Measurements from ENCODE around the gene SPEM1.

The SPEM1 gene

DNA sequence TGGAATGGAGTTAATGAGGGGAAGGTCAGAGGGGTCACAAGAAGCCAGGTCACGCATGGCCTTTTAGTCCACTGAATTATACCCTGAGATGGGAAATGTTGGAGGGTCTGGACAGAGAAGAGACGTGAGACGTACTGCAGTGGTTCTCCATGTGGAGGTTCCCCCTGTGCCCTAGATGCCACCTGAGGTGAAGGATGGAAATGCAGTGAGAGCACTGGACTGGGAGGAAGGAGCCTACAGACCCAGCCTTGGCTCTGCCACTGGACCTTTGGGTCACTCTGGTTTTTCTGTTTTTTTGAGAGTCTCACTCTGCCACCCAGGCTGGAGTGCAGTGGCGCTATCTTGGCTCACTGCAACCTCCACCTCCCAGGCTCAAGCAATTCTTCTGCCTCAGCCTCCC is 24.0 kb upstream of the SPEM1 start:
- Histone ChIP-seq H4K8ac (ENCODE audit: low read depth, low read length) (no peak overlapping the region), H3K9me3 (ENCODE audit: insufficient read depth, low read depth, low read length) (no peaks in the 10 kb centered on the region), H3K27me3 (ENCODE audit: insufficient read depth, low read length) (no peaks in the 10 kb centered on the region), H3K14ac (ENCODE audit: low read length) (no peak overlapping the region), H3K18ac (ENCODE audit: low read length) (no peak overlapping the region), H3K36me3 (ENCODE audit: control insufficient read depth in 1 of 2, insufficient read depth in 2 of 2, low read length in 2 of 2) (peaks cover 10 to 13% of the 10 kb centered on the region in 2 experiments), H2AFZ (ENCODE audit: insufficient read depth, low read length, poor library complexity) (no peak overlapping the region), H2BK120ac (ENCODE audit: insufficient read depth, low read length, poor library complexity) (no peak overlapping the region), H3K4me3 (ENCODE audit: low read depth, low read length) (peak overlapping the region; percentile 7), H4K91ac (ENCODE audit: low read depth, low read length) (no peak overlapping the region), H3K9ac (ENCODE audit: low read length) (no peak overlapping the region), H3K79me1 (ENCODE audit: low read length) (peaks cover 17% of the 10 kb centered on the region), H3K27ac (ENCODE audit: low read depth, low read length) (no peak overlapping the region), H3K4ac (ENCODE audit: low read depth, low read length) (no peak overlapping the region), H3K4me1 (ENCODE audit: control insufficient read depth in 1 of 2, insufficient read depth in 2 of 2, low read length in 2 of 2) (peaks cover 14 to 18% of the 10 kb centered on the region in 2 experiments), H2AK5ac (ENCODE audit: low read length) (peak overlapping the region; percentile 46), H3K4me2 (ENCODE audit: low read length) (no peak overlapping the region), H3K23ac (ENCODE audit: low read length) (no peak overlapping the region), H2BK5ac (ENCODE audit: low read depth, low read length, poor library complexity) (no peak overlapping the region), H2BK12ac (ENCODE audit: low read length) (no peak overlapping the region), H3K79me2 (ENCODE audit: control insufficient read depth, insufficient read depth, low read length, poor library complexity) (peaks cover 12% of the 10 kb centered on the region), H4K12ac (ENCODE audit: low read depth, low read length) (no peak overlapping the region)
- WGBS (ENCODE audit: extremely low coverage, insufficient coverage, insufficient read length), result no CpG with 5 or more reads among the region's 4 CpGs
- no peak for DNase-seq

DNA sequence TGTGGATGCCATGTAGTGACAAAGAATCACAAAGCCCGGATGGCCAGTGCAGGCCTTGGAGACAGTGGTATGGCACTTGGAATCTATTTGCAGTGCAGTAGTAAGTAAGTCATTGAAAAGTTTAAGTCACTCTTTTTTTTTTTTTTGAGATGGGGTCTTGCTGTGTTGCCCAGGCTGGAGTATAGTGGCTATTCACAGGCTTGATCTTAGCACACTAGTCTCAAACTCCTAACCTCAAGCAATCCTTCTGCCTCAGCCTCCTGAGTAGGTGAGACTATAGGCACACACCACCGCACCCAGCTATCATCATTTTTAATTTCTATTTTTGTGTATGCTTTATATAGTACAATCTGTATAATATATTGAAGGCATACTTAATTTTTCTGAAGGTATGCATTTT is 21.5 kb upstream of the SPEM1 start:
- Histone ChIP-seq H3K27me3 (ENCODE audit: insufficient read depth, low read length) (no peaks in the 10 kb centered on the region), H3K23ac (ENCODE audit: low read length) (no peak overlapping the region), H3K36me3 (ENCODE audit: control insufficient read depth in 1 of 2, insufficient read depth in 2 of 2, low read length in 2 of 2) (no peaks in the 10 kb centered on the region), H4K12ac (ENCODE audit: low read depth, low read length) (no peak overlapping the region), H3K4me3 (ENCODE audit: low read depth, low read length) (no peak overlapping the region), H2BK12ac (ENCODE audit: low read length) (no peak overlapping the region), H4K8ac (ENCODE audit: low read depth, low read length) (no peak overlapping the region), H3K27ac (ENCODE audit: low read depth, low read length) (no peak overlapping the region), H3K9me3 (ENCODE audit: insufficient read depth, low read depth, low read length) (no peaks in the 10 kb centered on the region), H3K18ac (ENCODE audit: low read length) (no peak overlapping the region), H3K79me1 (ENCODE audit: low read length) (peaks cover 19% of the 10 kb centered on the region), H3K79me2 (ENCODE audit: control insufficient read depth, insufficient read depth, low read length, poor library complexity) (peaks cover 9% of the 10 kb centered on the region), H2BK5ac (ENCODE audit: low read depth, low read length, poor library complexity) (no peak overlapping the region), H2BK120ac (ENCODE audit: insufficient read depth, low read length, poor library complexity) (no peak overlapping the region), H4K91ac (ENCODE audit: low read depth, low read length) (no peak overlapping the region), H3K4me2 (ENCODE audit: low read length) (no peak overlapping the region), H3K9ac (ENCODE audit: low read length) (no peak overlapping the region), H3K4me1 (ENCODE audit: control insufficient read depth in 1 of 2, insufficient read depth in 2 of 2, low read length in 2 of 2) (peaks cover 13 to 17% of the 10 kb centered on the region in 2 experiments), H2AFZ (ENCODE audit: insufficient read depth, low read length, poor library complexity) (no peak overlapping the region), H3K14ac (ENCODE audit: low read length) (no peak overlapping the region), H3K4ac (ENCODE audit: low read depth, low read length) (no peak overlapping the region), H2AK5ac (ENCODE audit: low read length) (no peak overlapping the region)
- WGBS (ENCODE audit: extremely low coverage, insufficient coverage, insufficient read length), result no CpG with 5 or more reads among the region's 2 CpGs
- DNase-seq, result no peak

- Histone ChIP-seq H3K4ac (ENCODE audit: low read depth, low read length) (peak overlapping the region; percentile 78), H3K79me1 (ENCODE audit: low read length) (peaks cover 15% of the 10 kb centered on the region), H3K27me3 (ENCODE audit: insufficient read depth, low read length) (no peaks in the 10 kb centered on the region), H3K79me2 (ENCODE audit: control insufficient read depth, insufficient read depth, low read length, poor library complexity) (peaks cover 3% of the 10 kb centered on the region), H2BK12ac (ENCODE audit: low read length) (peak overlapping the region; percentile 94), H2BK120ac (ENCODE audit: insufficient read depth, low read length, poor library complexity) (peak overlapping the region; percentile 46), H3K14ac (ENCODE audit: low read length) (peak overlapping the region; percentile 87), H2AK5ac (ENCODE audit: low read length) (peak overlapping the region; percentile 3), H3K18ac (ENCODE audit: low read length) (peak overlapping the region; percentile 92), H3K4me1 (ENCODE audit: control insufficient read depth in 1 of 2, insufficient read depth in 2 of 2, low read length in 2 of 2) (peaks cover 8 to 14% of the 10 kb centered on the region in 2 experiments), H2BK5ac (ENCODE audit: low read depth, low read length, poor library complexity) (peak overlapping the region; percentile 64), H3K23ac (ENCODE audit: low read length) (peak overlapping the region; percentile 34), H3K9me3 (ENCODE audit: insufficient read depth, low read depth, low read length) (no peaks in the 10 kb centered on the region), H4K8ac (ENCODE audit: low read depth, low read length) (peak overlapping the region; percentile 74), H2AFZ (ENCODE audit: insufficient read depth, low read length, poor library complexity) (peak overlapping the region; percentile 39), H4K91ac (ENCODE audit: low read depth, low read length) (peak overlapping the region; percentile 75), H3K9ac (ENCODE audit: low read length) (peak overlapping the region; percentile 54), H3K27ac (ENCODE audit: low read depth, low read length) (peak overlapping the region; percentile 95), H3K4me2 (ENCODE audit: low read length) (peak overlapping the region; percentile 85), H4K12ac (ENCODE audit: low read depth, low read length) (peak overlapping the region; percentile 81), H3K36me3 (ENCODE audit: control insufficient read depth in 1 of 2, insufficient read depth in 2 of 2, low read length in 2 of 2) (no peaks in the 10 kb centered on the region), H3K4me3 (ENCODE audit: low read depth, low read length) (peak overlapping the region; percentile 68)
- WGBS (ENCODE audit: extremely low coverage, insufficient coverage, insufficient read length), result no CpG with 5 or more reads among the region's 16 CpGs
- no peak for DNase-seq
These were observed 16.9 kb upstream of the SPEM1 start for GRCh38 chr17:7403043-7403726.

- Histone ChIP-seq H3K4me1 (ENCODE audit: control insufficient read depth in 1 of 2, insufficient read depth in 2 of 2, low read length in 2 of 2) (peaks cover 8 to 14% of the 10 kb centered on the region in 2 experiments), H3K36me3 (ENCODE audit: control insufficient read depth in 1 of 2, insufficient read depth in 2 of 2, low read length in 2 of 2) (peaks cover 2 to 3% of the 10 kb centered on the region in 2 experiments), H4K12ac (ENCODE audit: low read depth, low read length) (peak overlapping the region; percentile 87), H3K79me2 (ENCODE audit: control insufficient read depth, insufficient read depth, low read length, poor library complexity) (peaks cover 3% of the 10 kb centered on the region), H2AFZ (ENCODE audit: insufficient read depth, low read length, poor library complexity) (peak overlapping the region; percentile 17), H3K27ac (ENCODE audit: low read depth, low read length) (peak overlapping the region; percentile 95), H2BK5ac (ENCODE audit: low read depth, low read length, poor library complexity) (peak overlapping the region; percentile 96), H3K4me2 (ENCODE audit: low read length) (peak overlapping the region; percentile 85), H3K79me1 (ENCODE audit: low read length) (peaks cover 15% of the 10 kb centered on the region), H3K9me3 (ENCODE audit: insufficient read depth, low read depth, low read length) (no peaks in the 10 kb centered on the region), H3K18ac (ENCODE audit: low read length) (peak overlapping the region; percentile 96), H4K91ac (ENCODE audit: low read depth, low read length) (peak overlapping the region; percentile 83), H3K27me3 (ENCODE audit: insufficient read depth, low read length) (no peaks in the 10 kb centered on the region), H2AK5ac (ENCODE audit: low read length) (no peak overlapping the region), H3K9ac (ENCODE audit: low read length) (peak overlapping the region; percentile 93), H3K14ac (ENCODE audit: low read length) (peak overlapping the region; percentile 91), H3K4me3 (ENCODE audit: low read depth, low read length) (peak overlapping the region; percentile 83), H4K8ac (ENCODE audit: low read depth, low read length) (peak overlapping the region; percentile 94), H2BK12ac (ENCODE audit: low read length) (no peak overlapping the region), H3K4ac (ENCODE audit: low read depth, low read length) (no peak overlapping the region), H3K23ac (ENCODE audit: low read length) (no peak overlapping the region), H2BK120ac (ENCODE audit: insufficient read depth, low read length, poor library complexity) (peak overlapping the region; percentile 79)
- no peak for DNase-seq
- no CpG with 5 or more reads among the region's 13 CpGs for WGBS (ENCODE audit: extremely low coverage, insufficient coverage, insufficient read length)
These were observed 16.5 kb upstream of the SPEM1 start for GRCh38 chr17:7403727-7403976.

Data from trophoblast cell (in vitro differentiated cells and primary cell).